Hematopoietic multipotent progenitor cell treated with erythropoietin and hydrocortisone succinate and interleukin-3 and kit ligand, for 8 days (in vitro differentiated cells): ENCODE results near the gene NIPSNAP2.
"Not testable (repeated sequence)": the region's sequence is repeated elsewhere in the genome, so short reads cannot be mapped to it uniquely, and the experiment has no call there.

Source experiments
- DNase-seq: peaks from one replicate; pipeline ENCODE4 v3.0.0-alpha.2; 2015

The NIPSNAP2 gene

DNA sequence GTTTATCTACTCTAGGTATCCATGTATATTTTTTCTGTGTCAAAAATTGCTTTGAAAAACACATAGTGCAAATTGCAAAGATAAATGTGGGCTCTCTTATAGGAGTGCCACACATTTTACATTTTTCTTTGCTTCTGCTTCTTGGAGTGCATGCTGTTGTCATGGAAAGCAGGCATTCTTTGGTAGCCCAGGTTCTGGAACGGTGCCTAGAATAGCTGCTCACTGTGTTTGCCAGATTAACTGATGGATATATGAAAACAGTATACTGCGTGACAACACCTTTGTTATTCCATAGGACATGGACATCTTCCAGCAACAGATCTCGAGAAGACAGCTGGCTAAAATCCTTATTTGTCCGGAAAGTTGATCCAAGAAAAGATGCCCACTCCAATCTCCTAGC lies 13.4 kb downstream of the NIPSNAP2 start:
- peak; percentile 74 for DNase-seq

DNA sequence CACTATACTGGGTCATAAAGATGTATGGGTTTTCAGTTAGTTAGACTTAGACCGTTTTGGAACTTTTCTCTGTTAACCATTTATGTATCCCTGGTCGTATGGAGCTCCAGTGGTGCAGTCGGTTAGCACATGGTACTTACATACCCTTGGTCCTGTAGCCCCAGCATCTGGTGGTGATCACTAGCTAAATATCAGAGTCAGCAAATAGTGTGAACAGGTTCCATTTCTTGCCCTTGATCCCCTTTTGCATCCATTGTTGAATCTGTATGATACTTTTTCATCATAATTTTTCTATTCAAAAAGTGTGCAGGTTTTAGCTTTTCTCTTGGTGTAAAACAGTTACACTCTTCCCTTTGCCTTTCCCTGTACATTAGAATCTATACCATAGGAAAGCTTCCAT lies 15.9 kb downstream of the NIPSNAP2 start:
- no peak for DNase-seq

DNA sequence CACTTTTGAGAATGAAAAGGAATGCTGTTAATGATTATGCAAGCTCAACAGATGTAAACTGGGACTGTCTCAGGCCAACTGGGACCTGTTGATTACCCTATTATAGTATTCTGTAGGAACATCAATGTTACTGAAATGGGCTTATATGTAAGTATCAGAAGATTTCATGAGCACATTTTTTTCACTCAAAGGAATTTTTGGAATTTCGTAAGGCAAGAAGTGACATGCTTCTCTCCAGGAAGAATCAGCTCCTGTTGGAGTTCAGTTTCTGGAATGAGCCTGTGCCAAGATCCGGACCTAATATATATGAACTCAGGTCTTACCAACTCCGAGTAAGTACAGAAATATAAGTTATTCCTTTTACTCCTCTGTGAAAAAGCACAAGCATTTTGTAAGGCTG lies 19.2 kb downstream of the NIPSNAP2 start:
- no peak for DNase-seq

DNA sequence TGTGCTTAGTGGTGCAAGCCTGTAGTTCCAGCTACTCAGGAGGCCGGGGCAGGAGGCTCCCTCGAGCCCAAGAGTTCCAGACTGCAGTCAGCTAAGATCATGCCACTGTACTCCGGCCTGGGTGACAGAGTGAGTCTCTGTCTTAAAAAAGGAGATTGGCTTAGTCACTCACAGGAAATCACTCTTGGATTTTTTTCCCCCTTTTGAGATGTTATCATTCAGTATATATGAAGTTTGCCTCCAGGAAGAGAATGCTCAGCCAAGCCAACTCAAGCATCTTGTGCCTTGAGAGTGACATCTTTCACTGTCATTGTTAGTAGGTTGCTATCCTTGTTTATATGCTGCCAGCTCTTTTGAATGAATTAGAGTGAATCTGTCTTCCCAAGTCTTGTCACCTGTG lies 28.0 kb downstream of the NIPSNAP2 start:
- no peak for DNase-seq

DNA sequence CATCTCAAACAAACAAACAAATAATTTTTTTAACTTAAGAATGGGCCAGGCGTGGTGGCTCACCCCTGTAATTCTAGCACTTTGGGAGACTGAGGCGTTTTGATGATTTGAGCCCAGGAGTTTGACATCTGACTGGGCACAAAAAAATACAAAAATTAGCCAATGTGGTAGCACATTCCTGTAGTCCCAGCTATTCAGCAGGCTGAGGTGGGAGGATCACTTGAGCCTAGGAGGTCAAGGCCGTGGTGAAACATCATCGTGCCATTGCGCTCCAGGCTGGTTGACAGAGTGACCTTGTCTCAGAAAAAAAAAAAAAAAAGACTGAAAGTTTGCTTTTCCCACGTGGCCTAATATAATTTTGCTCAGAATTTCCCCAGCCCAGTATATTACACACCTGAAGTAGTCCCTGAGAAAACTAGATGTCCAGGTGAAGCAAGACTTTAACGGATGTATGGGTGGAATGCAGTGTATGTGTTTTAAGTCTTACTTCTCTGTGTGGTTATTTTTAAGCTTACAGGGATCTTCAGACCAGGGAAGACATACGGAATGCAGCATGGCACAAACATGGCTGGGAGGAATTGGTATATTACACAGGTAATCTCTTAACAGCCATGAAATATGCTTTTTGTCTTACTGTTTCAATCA lies 32.6 kb downstream of the NIPSNAP2 start:
- DNase-seq: no peak

DNA sequence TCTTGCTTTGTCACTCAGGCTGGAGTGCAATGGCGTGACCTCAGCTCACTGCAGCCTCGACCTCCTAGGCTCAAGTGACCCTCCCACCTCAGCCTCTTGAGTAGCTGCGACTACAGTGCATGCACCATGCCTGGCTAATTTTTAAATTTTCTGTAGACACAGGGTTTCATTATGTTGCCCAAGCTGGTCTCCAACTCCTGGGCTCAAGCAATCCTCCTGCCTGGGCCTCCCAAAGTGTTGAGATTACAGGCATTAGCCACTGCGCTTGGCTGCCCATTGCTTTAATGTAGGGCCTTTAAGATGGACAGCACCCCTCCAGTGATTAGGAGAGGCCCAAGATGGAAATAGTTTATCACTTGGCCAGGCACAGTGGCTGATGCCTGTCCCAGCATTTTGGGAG lies 39.4 kb downstream of the NIPSNAP2 start:
- DNase-seq: no peak

DNA sequence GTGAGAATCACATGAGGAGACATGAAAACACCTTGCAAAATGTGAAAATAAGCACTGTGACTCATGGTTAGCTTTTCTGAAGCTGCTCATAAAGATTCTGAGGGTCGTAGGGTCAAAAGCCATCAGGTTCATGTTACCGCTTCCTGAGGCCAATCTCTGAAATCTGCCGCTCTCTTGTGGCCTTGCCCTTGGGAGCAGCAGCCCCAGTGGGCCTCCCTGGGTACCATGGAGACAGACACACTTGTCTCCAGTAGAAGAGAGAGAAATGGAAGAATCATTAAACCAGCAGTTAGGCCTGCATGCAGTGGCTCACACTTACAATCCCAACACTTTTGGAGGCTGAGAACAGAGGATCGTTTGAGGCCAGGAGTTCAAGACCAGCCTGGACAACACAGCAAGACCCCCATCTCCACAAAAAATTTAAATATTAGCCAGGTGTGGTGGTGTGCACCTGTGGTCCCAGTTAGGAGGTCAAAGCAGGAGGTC lies 42.8 kb downstream of the NIPSNAP2 start:
- no peak for DNase-seq

DNA sequence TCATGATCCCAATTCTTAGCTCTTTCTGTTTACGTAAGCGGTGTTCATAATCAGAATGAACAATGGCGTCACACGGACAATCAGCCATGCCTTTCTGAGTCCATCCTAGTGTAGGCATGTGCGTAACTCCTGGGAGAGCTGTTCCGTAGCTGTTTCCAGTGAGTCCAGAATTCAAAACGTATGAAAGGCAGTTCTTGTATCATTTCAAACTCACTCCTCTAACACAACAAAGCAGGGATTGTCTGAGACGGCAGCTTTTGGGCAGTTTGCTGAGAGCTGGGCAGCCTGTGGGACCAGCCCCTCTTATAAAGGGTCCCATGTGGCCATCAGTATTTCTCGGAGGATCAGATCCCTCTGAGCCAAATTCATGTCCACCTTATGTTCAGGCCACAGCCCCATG lies 43.5 kb downstream of the NIPSNAP2 start:
- no peak for DNase-seq

DNA sequence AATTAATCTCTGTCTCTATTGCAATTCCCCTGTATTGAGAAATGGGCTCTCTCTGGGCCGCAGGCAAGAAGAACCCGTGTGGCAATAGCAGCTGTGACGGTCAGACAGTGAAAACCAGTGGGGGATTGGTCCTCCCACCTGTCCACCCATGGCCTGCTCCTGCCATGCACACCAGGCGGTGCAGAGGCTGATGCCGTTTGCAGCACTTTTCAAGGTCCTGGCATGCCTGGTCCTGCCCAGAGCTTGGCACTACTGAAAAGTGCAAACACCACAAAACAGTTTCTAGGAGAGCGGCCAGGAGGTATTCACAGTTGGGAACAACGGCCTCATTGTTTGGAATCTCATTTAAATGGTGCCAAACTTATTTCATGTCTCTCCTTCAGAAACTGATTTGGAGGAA lies 45.3 kb downstream of the NIPSNAP2 start:
- DNase-seq: no peak

DNA sequence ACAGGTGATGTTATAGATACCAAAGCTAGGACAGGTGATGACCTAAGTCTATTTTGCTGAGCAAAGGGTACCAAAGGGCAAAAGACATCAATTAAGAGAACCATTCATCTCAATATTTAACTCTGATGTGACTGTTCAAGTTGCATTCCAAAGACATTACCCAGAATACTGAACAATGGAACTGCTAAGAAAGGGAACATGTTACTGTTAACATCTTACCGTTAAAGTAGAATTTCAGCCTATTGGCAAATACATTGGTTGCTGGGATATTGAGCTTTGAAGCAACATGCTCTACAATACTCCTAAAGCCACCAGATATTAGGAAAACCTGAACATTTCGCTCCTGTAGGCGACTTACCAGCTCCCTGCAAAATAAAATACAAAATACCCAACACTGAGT lies 52.6 kb downstream of the NIPSNAP2 start:
- DNase-seq: not testable (repeated sequence)

DNA sequence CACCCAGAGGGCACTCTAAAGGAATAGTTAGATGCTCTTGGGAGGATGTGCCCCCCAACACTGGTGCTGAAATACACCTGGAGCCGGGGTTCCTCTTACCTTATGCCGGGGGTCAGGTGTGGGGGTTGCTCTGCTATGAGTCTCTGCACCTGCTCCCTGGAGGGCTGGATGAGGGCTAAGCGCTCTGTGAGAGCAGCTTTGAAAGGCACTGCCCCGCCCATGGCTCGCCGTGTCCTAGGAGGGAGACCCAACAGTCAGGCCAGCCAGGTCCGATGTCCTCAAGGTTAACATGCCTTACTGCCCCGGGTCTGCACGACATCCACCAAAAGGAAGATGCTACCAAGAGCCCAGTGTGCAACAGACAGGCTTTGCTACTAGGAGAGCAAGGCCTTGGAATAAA lies 55.1 kb downstream of the NIPSNAP2 start:
- no peak for DNase-seq

DNA sequence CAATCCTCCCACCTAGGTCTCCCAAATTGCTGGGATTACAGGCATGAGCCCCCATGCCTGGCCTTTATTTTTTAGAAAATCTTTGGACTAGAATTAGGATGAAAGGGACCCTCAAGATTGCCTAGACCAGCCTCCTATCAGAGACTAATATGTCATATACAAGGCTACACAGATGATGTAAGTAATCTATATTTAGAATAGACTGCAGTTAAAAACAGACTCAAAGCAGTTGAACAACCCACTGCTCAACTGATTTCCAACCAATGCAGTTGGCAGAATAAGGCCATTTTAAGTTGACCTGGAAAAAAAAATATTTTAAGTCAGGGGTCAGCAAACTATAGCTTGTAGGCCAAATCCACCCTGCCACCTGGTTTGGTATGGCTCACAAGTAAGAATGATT lies 59.1 kb downstream of the NIPSNAP2 start:
- DNase-seq: no peak

DNA sequence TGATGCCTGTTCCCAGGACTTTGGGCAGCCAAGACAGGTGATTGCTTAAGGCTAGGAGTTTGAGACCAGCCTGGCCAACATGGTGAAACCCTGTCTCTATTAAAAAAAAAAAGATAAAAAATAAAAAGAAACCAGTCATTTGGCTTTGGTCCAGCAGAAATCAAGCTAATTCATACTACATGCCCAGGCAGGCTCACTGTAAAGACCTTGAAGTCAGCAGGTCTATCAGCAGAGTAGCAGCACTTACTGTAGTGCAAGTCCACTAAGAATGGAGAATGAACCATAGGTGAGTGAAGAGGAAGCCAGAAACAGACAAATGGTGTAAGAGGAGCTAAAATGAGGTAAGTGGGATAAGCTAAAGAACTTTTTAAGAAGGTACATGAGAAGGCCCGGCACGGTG lies 62.2 kb downstream of the NIPSNAP2 start:
- peak; percentile 32 for DNase-seq

DNA sequence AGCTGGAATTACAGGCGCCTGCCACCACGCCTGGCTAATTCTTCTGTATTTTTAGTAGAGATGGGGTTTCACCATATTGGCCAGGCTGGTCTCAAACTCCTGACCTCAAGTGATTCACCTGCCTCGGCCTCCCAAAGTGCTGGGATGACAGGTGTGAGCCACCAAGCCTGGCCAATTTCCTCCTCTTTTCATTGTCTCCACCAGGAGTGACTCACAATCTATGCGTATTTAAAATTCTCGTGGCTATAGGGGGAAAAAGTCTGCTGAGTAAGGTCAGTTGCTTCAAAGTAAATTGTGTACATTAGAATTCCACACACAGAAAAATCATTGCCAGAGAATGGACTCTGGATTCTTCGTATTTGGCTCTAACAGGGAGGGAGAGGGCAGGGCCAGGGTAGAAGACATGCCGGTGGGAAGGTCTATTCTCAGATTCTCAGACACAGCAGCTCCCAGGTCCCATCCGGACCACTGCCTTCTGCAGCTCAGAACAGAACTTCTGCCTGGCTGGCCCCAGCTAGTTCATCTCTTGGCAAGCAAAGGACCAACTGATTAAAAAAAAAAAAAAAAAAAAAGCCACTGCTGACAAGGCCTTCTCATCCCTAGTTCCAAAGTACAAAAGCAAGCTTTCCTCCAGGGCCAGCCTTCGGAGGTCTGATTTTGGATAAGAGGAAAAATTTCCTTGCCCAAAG lies 64.7 kb downstream of the NIPSNAP2 start:
- DNase-seq: no peak

DNA sequence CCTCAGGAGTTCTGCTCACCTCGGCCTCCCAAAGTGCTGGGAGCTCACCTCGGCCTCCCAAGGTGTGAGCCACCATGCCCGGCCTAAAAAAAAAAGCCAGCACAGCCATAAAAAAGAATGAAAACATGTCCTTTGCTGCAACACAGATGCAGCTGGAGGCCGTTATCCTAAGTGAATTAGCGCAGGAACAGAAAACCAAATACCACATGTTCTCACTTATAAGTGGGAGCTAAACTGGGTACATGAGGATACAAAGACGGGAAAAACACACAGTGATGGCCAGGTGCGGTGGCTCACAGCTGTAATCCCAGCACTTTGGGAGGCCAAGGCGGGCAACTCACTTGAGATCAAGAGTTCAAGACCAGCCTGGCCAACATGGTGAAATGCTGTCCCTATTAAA lies 66.0 kb downstream of the NIPSNAP2 start:
- no peak for DNase-seq

DNA sequence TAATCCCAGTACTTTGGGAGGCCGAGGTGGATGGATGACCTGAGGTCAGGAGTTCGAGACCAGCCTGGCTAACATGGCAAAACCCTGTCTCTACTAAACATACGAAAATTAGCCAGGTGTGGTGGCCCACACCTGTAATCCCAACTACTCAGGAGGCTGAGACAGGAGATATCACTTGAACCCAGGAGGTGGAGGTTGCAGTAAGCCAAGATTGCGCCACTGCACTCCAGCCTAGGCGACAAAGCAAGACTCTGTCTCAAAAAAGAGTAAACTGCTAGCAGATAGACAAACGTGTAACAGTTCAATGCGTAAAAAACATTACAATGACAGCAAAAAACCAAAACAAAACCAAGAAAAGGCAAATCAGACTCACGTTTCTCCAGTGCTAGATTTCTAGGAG lies 67.2 kb downstream of the NIPSNAP2 start:
- DNase-seq: not testable (repeated sequence)

DNA sequence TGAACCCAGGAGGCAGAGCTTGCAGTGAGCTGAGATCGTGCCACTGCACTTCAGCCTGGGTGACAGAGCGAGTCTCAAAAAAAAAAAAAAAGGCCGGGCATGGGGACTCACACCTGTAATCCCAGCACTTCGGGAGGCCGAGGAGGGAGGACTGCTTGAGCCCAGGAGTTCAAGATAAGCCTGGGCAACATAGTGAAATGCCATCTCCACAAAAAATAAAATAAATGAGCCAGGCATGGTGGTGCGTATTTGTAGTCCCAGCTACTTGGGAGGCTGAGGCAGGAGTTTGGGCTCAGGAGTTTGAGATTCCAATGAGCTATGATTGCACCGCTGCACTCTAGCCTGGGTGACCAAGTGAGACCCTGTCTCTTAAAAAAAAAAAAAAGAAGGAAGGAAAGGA lies 68.2 kb downstream of the NIPSNAP2 start:
- not testable (repeated sequence) for DNase-seq

DNA sequence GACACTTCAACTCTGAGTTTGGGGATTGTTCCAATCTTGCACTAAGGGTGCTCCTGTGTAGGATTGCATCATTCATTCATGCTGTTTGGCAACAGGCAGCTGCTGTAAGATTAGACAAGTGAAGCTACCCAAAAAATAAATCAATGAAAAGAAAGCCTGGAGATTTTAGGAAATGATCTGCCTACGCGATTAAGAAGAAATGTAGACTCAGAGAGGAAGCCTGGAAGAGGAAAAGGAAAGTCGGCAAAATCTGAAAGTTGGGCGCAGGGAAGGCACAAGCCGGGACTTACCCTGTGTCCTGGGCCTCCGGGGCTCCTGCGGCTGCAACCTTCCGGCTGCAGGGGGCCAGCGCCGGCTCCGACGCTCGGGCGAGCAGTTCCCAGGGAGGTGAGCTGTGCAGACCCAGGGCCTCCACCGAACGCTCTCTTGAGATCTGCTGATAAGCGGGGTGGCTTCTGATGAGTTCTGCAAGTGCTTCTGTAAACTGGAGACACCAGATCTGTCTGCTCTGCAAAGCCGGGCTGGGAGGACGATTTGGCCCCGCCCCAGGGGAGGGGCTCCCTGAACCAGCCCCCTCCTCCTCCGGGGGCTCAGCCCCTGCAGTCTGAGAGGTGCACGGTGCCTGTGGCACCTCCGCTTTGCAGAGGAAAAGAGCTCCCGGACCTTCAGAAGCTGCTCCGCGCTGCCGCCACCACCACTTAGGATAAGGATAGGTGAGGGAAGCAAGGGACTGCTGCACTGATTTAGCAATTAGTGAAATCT lies 69.5 kb downstream of the NIPSNAP2 start:
- DNase-seq: peak; percentile 74

DNA sequence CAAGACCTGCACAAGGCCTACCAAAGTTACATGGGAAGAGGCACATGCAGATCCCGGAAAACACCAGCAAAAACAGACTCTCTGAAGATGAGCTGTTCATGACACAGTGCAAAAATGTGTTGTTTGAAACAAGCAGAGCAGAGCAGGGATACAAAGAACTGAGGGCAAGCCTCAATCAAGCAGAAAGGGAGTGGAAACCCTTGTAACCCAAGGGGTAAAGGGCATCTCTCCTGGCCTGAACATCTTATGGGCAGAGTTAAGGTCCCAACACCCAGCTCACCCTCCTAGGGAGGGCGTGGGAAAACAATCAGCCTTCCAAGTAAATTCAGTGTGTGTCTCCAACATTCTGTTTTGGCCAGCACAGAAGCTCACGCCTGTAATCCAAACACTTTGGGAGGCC lies 76.3 kb downstream of the NIPSNAP2 start:
- DNase-seq: no peak

DNA sequence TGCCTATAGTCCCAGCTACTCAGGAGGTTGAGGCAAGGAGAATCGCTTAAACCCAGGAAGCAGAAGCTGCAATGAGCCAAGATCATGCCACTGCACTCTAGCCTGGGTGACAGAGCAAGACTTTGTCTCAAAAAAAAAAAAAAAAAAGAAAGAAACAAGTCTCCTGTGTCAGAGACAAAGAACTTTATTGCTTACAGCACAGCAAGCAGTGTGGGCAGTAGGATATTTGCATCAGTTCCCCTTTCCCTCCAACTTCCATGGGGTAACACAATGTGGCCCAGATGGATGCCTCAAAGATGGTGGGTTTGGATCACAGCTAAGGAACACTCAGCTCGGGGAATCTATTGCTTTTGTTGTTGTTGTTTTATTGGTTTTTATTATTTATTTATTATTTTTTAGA lies 81.4 kb downstream of the NIPSNAP2 start:
- DNase-seq: not testable (repeated sequence)

DNA sequence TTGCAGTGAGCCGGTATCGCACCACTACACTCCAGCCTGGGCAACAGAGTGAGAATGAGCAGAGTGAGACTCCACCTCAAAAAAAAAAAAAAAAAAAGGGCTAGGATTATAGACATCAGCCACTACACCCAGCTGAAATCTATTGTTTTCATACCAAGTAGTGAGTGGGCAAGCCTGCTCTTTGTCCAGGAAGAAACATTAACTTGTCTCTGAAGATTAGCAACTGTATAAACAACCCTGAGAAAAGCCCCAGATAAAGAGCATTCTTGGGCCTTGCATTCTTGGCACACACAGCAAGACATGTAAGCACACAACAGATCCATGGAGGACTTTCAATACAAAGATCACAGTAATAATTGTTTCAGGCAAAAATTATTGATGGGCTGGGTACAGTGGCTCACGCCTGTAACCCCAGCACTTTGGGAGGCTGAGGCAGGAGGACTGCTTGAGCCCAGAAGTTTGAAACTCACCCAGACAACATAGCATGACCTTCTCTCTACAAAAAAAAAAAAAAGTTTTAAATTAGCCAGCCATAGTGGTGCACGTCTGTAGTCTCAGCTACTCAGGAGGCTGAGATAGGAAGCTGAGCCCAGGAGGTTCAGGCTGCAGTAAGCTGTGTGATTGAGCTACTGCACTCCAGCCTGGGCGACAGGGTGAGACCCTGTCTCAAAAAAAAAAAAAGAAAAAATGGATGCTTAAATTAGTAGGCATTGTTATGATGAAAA lies 82.5 kb downstream of the NIPSNAP2 start:
- DNase-seq: peak; percentile 76

DNA sequence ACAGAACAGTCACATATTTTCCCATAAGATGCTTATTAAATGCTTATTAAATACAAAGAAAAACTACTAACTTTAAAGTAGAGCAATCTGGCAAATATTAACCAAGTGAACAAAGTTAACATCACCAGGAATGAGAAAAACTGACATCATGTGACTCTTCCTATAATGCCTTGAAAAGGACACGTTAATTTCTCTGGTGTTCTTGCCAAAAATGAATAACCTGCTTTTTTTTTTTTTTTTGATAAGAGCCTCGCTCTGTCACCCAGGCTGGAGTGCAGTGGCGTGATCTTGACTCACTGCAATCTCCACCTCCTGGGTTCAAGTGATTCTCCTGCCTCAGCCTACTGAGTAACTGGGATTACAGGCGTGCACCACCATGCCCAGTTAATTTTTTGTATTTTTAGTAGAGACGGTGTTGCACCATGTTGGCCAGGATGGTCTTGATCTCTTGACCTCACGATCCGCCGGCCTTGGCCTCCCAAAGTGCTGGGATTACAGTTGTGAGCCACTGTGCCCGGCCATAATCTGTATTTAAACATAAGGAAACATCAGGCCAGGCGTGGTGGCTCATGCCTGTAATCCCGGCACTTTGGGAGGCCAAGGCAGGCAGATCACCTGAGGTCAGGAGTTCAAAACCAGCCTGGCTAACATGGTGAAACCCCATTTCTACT lies 83.2 kb downstream of the NIPSNAP2 start:
- peak; percentile 65 for DNase-seq

DNA sequence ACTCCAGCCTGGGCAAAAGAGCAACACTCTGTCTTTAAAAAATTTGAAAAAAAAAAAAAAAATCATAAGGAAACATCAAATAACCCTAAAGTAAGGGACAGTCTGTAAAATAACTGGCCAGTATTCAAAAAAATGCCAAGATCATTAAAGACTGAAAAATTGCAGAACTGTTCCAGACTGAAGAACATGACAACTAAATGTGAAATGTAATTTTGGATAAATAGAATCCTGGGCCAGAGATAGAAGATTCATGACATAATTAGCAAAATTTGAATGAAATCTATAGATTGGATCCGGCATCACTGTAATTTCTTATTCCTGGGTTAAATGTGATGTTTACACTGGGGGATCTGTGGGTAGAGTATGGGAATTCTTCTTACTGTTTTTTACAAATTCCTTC lies 83.9 kb downstream of the NIPSNAP2 start:
- DNase-seq: no peak
